ENCODE data around the gene HTT.

DNA sequence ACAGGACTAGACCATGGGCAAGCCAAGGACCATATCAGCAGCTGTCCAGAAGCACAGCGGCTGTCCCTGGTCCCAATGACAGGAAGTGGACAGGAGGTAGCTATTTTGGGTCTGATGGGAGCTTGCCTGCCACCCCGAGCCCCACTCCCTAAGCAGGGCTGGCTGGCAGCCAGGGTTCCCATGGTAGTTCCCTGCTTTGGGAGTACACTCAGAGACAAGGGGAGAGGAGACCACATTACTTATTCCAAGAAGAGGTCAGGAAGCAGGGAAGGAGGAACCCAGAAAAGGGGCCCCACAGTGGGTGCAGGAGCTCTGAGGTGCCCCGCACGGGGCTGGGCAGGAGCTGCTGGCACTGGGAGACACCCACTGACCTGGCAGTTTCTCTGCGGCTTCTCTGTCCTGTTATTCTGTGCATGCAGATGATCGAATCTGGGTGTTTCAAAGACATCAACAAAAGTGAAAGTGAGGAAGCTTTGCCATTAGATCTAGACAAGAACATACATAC is 36.5 kb upstream of the HTT start:
- TF ChIP-seq POLR2A (IDR thresholded peaks at IDR 0.05; ENCODE audit: low read length): no peak
- no peak for TF ChIP-seq GATA1 (IDR thresholded peaks at IDR 0.05; ENCODE audit: low read depth, low read length)
